GM19455 (cell line): ENCODE results near the gene CALM3.
"Not testable (repeated sequence)": the region's sequence is repeated elsewhere in the genome, so short reads cannot be mapped to it uniquely, and the experiment has no call there.

ENCODE experiments used
- ATAC-seq: cut with Tn5 transposase; IDR thresholded peaks from one replicate; pipeline ENCODE4 v1.9.1; 2021; ENCODE audit not compliant: unreplicated experiment

The CALM3 gene

GRCh38 chr19:46614114-46614722 is 13.1 kb downstream of the CALM3 start:
- ATAC-seq: no peak

GRCh38 chr19:46615966-46616365 is 14.8 kb downstream of the CALM3 start:
- no peak for ATAC-seq

GRCh38 chr19:46616631-46617322 is 15.6 kb downstream of the CALM3 start:
- no peak for ATAC-seq

GRCh38 chr19:46617601-46618000 is 16.5 kb downstream of the CALM3 start:
- no peak for ATAC-seq

GRCh38 chr19:46618670-46619231 is 17.6 kb downstream of the CALM3 start:
- ATAC-seq: no peak

- no peak for ATAC-seq
Measured at GRCh38 chr19:46620267-46620666, 19.1 kb downstream of the CALM3 start.

GRCh38 chr19:46620716-46621115 is 19.6 kb downstream of the CALM3 start:
- no peak for ATAC-seq

- ATAC-seq: no peak
Measured at GRCh38 chr19:46621191-46622117, 20.3 kb downstream of the CALM3 start.

- ATAC-seq: no peak
Measured at GRCh38 chr19:46622118-46622446, 21.0 kb downstream of the CALM3 start.

GRCh38 chr19:46623915-46624502 is 22.9 kb downstream of the CALM3 start:
- ATAC-seq: no peak

GRCh38 chr19:46624958-46625661 is 24.0 kb downstream of the CALM3 start, which contains the start of gene PTGIR:
PTGIR (minus strand) TSS chr19:46625089; CDS start chr19:46624225, 864 bp downstream.
- no peak for ATAC-seq

- ATAC-seq: no peak
Measured at GRCh38 chr19:46625731-46626130, 24.6 kb downstream of the CALM3 start.

- ATAC-seq: no peak
Measured at GRCh38 chr19:46626446-46626845, 25.3 kb downstream of the CALM3 start.

GRCh38 chr19:46628970-46629369 is 27.8 kb downstream of the CALM3 start:
- not testable (repeated sequence) for ATAC-seq

- no peak for ATAC-seq
Measured at GRCh38 chr19:46629546-46630025, 28.5 kb downstream of the CALM3 start.

- no peak for ATAC-seq
Measured at GRCh38 chr19:46630586-46631205, 29.6 kb downstream of the CALM3 start.

- ATAC-seq: no peak
Measured at GRCh38 chr19:46631481-46631880, 30.4 kb downstream of the CALM3 start.

GRCh38 chr19:46633130-46633529 is 32.0 kb downstream of the CALM3 start:
- no peak for ATAC-seq

- ATAC-seq: no peak
Measured at GRCh38 chr19:46634045-46634655, 33.0 kb downstream of the CALM3 start.
